ENCODE measurements around the gene DTD1.

DTD1 gene

DNA sequence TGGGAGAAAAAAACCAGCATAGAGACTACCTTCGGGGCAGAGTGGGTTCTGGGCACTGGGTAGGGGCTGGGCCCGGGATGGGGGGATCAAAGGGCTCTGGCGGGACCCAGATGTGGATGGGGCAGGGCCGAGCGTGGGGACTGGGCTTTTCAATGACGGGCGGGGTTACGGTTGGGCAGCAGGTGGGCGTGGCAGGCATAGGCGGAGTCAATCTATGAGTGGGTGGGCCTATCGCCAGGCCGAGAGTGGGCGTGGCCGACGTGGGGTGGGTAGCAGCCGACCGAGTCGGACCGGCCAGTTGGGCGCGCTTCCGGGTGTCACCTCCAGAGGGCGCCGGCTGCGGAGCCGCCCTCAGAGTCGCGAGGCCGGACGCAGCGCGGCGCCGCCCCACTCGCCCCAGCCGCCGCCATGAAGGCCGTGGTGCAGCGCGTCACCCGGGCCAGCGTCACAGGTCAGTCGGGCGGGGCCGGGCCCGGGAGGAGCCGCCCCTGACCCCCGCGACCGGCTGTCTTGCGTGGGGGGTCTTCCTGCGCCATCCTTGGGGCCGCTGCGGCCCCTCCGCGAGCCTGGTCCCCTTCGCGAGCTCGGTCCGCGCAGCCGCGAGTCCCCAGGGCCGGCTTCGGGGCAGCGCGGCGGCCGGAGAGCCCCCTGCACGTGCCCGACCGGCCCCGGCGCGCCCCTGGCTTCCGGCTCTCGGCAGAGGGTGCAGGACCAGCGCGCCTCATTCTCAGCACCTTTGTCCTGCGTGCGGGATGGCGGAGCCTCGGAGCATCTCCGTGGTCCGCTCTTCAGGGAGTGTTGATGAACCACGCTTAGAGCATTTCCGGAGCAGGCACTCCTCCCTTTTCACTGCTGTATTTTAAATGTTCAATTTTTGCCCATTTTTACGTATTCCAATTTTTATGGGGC is at the start of gene DTD1 (continued):
- no peak for TF ChIP-seq ZBTB1 (tag by site-specific recombination; IDR thresholded peaks at IDR 0.05)
- no peak for TF ChIP-seq ZNF169 (tag by site-specific recombination; IDR thresholded peaks at IDR 0.05)
- no peak for TF ChIP-seq ZEB2 (tag by site-specific recombination; IDR thresholded peaks at IDR 0.05)
- TF ChIP-seq ZFP41 (tag by site-specific recombination; IDR thresholded peaks at IDR 0.05; ENCODE audit: borderline replicate concordance): no peak
- no peak for TF ChIP-seq ZNF521 (tag by site-specific recombination; IDR thresholded peaks at IDR 0.05)
- no peak for TF ChIP-seq HOXD13 (CRISPR knock-in tag; IDR thresholded peaks at IDR 0.05; ENCODE audit: borderline replicate concordance)
- TF ChIP-seq SCRT2 (tag by site-specific recombination; IDR thresholded peaks at IDR 0.05): peak; percentile 97
- no peak for TF ChIP-seq SETDB1 (IDR thresholded peaks at IDR 0.05; ENCODE audit: insufficient read length, low read length)
- no peak for TF ChIP-seq ZNF777 (tag by site-specific recombination; IDR thresholded peaks at IDR 0.05; ENCODE audit: borderline replicate concordance)
- no peak for TF ChIP-seq ZNF768 (tag by site-specific recombination; IDR thresholded peaks at IDR 0.05)
- TF ChIP-seq, protein P1, sequence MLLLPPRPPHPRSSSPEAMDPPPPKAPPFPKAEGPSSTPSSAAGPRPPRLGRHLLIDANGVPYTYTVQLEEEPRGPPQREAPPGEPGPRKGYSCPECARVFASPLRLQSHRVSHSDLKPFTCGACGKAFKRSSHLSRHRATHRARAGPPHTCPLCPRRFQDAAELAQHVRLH (tag by site-specific recombination; IDR thresholded peaks at IDR 0.05): no peak
- TF ChIP-seq, protein P2, sequence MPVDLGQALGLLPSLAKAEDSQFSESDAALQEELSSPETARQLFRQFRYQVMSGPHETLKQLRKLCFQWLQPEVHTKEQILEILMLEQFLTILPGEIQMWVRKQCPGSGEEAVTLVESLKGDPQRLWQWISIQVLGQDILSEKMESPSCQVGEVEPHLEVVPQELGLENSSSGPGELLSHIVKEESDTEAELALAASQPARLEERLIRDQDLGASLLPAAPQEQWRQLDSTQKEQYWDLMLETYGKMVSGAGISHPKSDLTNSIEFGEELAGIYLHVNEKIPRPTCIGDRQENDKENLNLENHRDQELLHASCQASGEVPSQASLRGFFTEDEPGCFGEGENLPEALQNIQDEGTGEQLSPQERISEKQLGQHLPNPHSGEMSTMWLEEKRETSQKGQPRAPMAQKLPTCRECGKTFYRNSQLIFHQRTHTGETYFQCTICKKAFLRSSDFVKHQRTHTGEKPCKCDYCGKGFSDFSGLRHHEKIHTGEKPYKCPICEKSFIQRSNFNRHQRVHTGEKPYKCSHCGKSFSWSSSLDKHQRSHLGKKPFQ (tag by site-specific recombination; IDR thresholded peaks at IDR 0.05): no peak
- no peak for TF ChIP-seq ZNF394 (tag by site-specific recombination; IDR thresholded peaks at IDR 0.05; ENCODE audit: borderline replicate concordance)
- TF ChIP-seq ZNF221 (tag by site-specific recombination; IDR thresholded peaks at IDR 0.05; ENCODE audit: borderline replicate concordance): no peak
- TF ChIP-seq SP3 (tag by site-specific recombination; IDR thresholded peaks at IDR 0.05): peak; percentile 95
- no peak for TF ChIP-seq ZNF48 (tag by site-specific recombination; IDR thresholded peaks at IDR 0.05)
- TF ChIP-seq ZNF391 (tag by site-specific recombination; IDR thresholded peaks at IDR 0.05; ENCODE audit: borderline replicate concordance, low read depth): no peak
- TF ChIP-seq, protein P3, sequence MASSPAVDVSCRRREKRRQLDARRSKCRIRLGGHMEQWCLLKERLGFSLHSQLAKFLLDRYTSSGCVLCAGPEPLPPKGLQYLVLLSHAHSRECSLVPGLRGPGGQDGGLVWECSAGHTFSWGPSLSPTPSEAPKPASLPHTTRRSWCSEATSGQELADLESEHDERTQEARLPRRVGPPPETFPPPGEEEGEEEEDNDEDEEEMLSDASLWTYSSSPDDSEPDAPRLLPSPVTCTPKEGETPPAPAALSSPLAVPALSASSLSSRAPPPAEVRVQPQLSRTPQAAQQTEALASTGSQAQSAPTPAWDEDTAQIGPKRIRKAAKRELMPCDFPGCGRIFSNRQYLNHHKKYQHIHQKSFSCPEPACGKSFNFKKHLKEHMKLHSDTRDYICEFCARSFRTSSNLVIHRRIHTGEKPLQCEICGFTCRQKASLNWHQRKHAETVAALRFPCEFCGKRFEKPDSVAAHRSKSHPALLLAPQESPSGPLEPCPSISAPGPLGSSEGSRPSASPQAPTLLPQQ (tag by site-specific recombination; IDR thresholded peaks at IDR 0.05): peak; percentile 52; the same call in 1 of the 2 replicates
- no peak for TF ChIP-seq ZNF776 (tag by site-specific recombination; IDR thresholded peaks at IDR 0.05; ENCODE audit: borderline replicate concordance)
- no peak for TF ChIP-seq ZNF416 (tag by site-specific recombination; IDR thresholded peaks at IDR 0.05)
- TF ChIP-seq, protein P4, sequence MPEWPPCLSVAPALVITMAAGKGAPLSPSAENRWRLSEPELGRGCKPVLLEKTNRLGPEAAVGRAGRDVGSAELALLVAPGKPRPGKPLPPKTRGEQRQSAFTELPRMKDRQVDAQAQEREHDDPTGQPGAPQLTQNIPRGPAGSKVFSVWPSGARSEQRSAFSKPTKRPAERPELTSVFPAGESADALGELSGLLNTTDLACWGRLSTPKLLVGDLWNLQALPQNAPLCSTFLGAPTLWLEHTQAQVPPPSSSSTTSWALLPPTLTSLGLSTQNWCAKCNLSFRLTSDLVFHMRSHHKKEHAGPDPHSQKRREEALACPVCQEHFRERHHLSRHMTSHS (tag by site-specific recombination; IDR thresholded peaks at IDR 0.05): no peak
- no peak for TF ChIP-seq ZNF701 (tag by site-specific recombination; IDR thresholded peaks at IDR 0.05)
- TF ChIP-seq, protein P5, sequence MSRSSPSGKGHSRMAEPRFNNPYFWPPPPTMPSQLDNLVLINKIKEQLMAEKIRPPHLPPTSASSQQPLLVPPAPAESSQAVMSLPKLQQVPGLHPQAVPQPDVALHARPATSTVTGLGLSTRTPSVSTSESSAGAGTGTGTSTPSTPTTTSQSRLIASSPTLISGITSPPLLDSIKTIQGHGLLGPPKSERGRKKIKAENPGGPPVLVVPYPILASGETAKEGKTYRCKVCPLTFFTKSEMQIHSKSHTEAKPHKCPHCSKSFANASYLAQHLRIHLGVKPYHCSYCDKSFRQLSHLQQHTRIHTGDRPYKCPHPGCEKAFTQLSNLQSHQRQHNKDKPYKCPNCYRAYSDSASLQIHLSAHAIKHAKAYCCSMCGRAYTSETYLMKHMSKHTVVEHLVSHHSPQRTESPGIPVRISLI (tag by site-specific recombination; IDR thresholded peaks at IDR 0.05): no peak
- TF ChIP-seq ZNF350 (tag by site-specific recombination; IDR thresholded peaks at IDR 0.05): peak; percentile 67; the same call in 1 of the 2 replicates
- TF ChIP-seq ZNF132 (tag by site-specific recombination; IDR thresholded peaks at IDR 0.05; ENCODE audit: borderline replicate concordance): no peak
- no peak for TF ChIP-seq ZNF670 (tag by site-specific recombination; IDR thresholded peaks at IDR 0.05; ENCODE audit: low read depth)
- TF ChIP-seq, protein P6, sequence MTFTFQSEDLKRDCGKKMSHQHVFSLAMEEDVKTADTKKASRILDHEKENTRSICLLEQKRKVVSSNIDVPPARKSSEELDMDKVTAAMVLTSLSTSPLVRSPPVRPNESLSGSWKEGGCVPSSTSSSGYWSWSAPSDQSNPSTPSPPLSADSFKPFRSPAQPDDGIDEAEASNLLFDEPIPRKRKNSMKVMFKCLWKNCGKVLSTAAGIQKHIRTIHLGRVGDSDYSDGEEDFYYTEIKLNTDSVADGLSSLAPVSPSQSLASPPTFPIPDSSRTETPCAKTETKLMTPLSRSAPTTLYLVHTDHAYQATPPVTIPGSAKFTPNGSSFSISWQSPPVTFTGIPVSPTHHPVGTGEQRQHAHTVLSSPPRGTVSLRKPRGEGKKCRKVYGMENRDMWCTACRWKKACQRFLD (tag by site-specific recombination; IDR thresholded peaks at IDR 0.05): no peak
- peak; percentile 100 for TF ChIP-seq KLF9 (tag by site-specific recombination; IDR thresholded peaks at IDR 0.05; ENCODE audit: low read depth)
- TF ChIP-seq TRIM28 (IDR thresholded peaks at IDR 0.05; ENCODE audit: borderline replicate concordance, low read length): no peak
- TF ChIP-seq, protein P7, sequence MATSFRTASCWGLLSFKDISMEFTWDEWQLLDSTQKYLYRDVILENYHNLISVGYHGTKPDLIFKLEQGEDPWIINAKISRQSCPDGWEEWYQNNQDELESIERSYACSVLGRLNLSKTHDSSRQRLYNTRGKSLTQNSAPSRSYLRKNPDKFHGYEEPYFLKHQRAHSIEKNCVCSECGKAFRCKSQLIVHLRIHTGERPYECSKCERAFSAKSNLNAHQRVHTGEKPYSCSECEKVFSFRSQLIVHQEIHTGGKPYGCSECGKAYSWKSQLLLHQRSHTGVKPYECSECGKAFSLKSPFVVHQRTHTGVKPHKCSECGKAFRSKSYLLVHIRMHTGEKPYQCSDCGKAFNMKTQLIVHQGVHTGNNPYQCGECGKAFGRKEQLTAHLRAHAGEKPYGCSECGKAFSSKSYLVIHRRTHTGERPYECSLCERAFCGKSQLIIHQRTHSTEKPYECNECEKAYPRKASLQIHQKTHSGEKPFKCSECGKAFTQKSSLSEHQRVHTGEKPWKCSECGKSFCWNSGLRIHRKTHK (tag by site-specific recombination; IDR thresholded peaks at IDR 0.05): no peak

All from HEK293 (cell line).